BE2C (cell line): ENCODE measurements around the gene CPT1C.

Experiments used
- DNase-seq: peaks from one replicate; pipeline ENCODE4 v3.0.0-alpha.2; 2020
- H3K27me3 ChIP-seq: fragments of 250-450 bp; sonication (Bioruptor Pico); 2 replicates; pipeline ENCODE4 v1.5.1; 2020; ENCODE audit warnings: mild to moderate bottlenecking
- H3K36me3 ChIP-seq: fragments of 250-450 bp; sonication (Bioruptor Pico); 2 replicates; pipeline ENCODE4 v1.5.1; 2020; ENCODE audit warnings: mild to moderate bottlenecking
- H3K4me1 ChIP-seq: fragments of 250-450 bp; sonication (Bioruptor Pico); 2 replicates; pipeline ENCODE4 v1.5.1; 2020
- H3K4me3 ChIP-seq: 2 replicates; pipeline ENCODE4 v1.5.1; 2011; ENCODE audit warnings: low read depth, low read length
- H3K9me3 ChIP-seq: fragments of 250-450 bp; sonication (Bioruptor Pico); 2 replicates; pipeline ENCODE4 v1.5.1; 2020
- TF ChIP-seq, protein P1 (sequence below): IDR thresholded peaks from 2 replicates; pipeline ENCODE4 v1.5.1; 2012; ENCODE audit warnings: mild to moderate bottlenecking, low read depth, low read length

Gene CPT1C

DNA sequence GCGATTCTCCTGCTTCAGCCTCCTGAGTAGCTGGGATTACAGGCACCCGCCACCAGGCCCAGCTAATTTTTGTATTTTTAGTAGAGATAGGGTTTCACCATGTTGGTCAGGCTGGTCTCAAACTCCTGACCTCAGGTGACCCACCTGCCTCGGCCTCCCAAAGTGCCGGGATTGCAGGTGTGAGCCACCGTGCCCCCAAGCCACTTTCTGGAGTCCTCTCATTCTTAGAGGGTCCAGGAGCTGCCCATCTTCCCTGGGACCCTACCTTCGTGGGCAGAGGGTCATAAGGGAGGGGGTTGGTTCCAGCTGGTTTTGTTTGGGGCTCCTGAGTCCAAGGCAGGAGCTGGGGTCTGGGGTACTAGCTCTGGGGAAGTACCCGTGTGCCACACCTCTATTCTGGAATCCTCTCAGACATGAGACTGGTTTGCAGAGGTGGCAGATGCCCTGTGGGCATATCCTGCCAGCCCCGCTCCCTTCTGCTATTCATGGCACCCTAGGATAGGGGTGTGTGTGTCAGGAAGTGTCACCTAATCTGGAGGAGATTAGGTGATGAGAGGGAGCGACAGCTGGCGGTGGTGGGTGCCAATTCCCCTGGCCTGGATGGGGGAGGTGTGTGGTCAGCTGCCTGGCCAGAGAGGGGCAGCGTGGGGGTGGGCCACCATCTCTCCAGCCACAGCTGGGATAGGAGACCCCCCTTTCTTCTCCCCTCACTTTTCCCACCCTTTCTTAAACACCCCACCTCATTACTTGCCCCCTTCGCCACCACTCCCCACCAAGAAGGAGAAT is 11.7 kb upstream of the CPT1C start:
- Histone ChIP-seq H3K36me3 (peaks cover 40% of the 10 kb centered on the region), H3K4me3 (peak overlapping the region; percentile 15; the same call in 1 of the 2 replicates), H3K4me1 (peaks cover 12% of the 10 kb centered on the region), H3K9me3 (no peaks in the 10 kb centered on the region), H3K27me3 (no peaks in the 10 kb centered on the region)
- DNase-seq = no peak
- TF ChIP-seq, protein P1, sequence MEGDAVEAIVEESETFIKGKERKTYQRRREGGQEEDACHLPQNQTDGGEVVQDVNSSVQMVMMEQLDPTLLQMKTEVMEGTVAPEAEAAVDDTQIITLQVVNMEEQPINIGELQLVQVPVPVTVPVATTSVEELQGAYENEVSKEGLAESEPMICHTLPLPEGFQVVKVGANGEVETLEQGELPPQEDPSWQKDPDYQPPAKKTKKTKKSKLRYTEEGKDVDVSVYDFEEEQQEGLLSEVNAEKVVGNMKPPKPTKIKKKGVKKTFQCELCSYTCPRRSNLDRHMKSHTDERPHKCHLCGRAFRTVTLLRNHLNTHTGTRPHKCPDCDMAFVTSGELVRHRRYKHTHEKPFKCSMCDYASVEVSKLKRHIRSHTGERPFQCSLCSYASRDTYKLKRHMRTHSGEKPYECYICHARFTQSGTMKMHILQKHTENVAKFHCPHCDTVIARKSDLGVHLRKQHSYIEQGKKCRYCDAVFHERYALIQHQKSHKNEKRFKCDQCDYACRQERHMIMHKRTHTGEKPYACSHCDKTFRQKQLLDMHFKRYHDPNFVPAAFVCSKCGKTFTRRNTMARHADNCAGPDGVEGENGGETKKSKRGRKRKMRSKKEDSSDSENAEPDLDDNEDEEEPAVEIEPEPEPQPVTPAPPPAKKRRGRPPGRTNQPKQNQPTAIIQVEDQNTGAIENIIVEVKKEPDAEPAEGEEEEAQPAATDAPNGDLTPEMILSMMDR = no peak

DNA sequence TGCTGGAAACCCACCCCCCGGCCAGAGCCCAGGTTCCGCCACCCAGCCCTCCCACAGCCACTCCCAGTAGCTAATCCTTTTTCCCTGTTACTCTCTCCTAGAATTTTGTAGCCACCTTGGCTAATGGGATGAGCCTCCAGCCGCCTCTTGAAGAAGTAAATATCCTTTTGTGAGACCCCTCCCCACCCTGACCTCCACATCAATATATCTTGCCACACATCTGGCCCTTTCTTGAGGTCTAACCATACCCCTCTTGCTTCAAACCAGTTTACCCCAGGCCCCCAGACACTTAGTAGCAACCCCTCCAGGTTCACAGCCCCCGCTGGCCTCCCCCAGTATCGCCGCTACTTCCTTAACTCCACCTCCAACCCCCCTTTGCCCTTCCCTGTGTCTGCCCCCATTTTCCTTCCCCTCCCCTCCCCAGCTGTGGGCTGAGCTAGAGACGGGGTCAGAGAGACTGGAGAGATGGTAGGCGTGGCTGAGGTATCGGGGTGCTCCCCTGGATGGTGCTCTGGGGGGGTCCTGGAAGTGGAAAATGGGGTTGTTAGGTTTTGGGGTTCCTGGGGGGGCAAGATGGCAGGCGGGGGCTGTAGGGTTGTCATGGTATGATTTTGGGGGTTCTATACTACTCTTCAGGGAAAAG is 11.0 kb upstream of the CPT1C start:
- Histone ChIP-seq H3K4me3 (peak overlapping the region; percentile 46), H3K36me3 (peaks cover 47% of the 10 kb centered on the region), H3K27me3 (no peaks in the 10 kb centered on the region), H3K9me3 (no peaks in the 10 kb centered on the region), H3K4me1 (peaks cover 12% of the 10 kb centered on the region)
- TF ChIP-seq, protein P1 = no peak
- no peak for DNase-seq

DNA sequence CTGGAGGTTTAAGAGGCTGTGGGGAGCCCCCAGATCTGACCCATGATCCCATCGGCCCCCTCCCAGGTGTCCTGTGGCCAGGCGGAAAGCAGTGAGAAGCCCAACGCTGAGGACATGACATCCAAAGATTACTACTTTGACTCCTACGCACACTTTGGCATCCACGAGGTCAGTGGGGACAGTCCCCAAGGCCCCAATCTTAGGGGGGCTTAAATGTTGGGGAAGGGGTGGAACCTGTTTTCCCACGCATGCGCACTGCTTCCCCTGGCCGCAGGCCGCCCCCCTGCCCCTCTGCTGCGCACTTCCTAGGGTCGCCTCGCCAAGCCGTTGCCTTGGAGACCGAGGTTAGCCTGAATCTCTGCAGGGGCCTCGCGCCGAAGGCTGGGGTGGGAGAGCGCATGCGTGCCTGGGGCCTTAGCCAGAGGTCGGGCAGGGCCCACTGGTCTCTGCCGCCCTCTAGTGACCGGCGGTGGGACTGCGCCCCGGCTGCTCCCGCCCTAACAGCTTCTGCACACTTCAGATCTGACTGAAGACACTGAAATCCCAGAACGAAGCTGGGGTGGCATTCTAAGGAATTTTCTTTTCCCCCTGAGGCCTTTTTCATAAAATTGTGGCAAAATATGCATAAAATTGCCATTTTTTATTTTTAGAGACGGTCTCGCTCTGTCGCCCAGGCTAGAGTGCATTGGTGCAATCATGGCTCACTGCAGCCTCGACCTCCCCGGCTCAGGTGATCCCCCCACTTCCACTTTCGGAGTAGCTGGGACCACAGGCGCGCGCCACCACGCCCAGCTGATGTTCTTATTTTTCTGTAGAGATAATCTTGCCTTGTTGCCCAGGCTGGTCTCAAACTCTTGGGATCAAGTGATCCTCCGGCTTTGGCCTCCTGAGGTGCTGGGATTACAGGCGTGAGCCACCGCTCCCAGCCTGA is 10.2 kb upstream of the CPT1C start:
- DNase-seq = peak; percentile 98
- peaks cover 12% of the 10 kb centered on the region for H3K4me1 ChIP-seq
- H3K36me3 ChIP-seq = peaks cover 53% of the 10 kb centered on the region
- no peaks in the 10 kb centered on the region for H3K27me3 ChIP-seq
- TF ChIP-seq, protein P1 = peak; percentile 96
- H3K9me3 ChIP-seq = no peaks in the 10 kb centered on the region
- peak overlapping the region; percentile 46 for H3K4me3 ChIP-seq

DNA sequence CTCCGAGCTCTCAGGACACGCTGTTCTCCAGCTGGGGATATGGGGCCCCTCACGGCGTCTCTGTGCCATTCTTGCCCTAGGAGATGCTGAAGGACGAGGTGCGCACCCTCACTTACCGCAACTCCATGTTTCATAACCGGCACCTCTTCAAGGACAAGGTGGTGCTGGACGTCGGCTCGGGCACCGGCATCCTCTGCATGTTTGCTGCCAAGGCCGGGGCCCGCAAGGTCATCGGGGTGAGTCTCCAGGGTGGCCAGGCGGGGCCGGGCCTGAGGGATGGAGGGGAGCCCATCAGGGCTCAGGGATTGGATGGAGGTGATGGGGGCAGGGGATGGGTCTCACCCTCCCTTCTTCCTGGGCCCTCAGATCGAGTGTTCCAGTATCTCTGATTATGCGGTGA is 9.1 kb upstream of the CPT1C start:
- peaks cover 61% of the 10 kb centered on the region for H3K36me3 ChIP-seq
- TF ChIP-seq, protein P1 = no peak

DNA sequence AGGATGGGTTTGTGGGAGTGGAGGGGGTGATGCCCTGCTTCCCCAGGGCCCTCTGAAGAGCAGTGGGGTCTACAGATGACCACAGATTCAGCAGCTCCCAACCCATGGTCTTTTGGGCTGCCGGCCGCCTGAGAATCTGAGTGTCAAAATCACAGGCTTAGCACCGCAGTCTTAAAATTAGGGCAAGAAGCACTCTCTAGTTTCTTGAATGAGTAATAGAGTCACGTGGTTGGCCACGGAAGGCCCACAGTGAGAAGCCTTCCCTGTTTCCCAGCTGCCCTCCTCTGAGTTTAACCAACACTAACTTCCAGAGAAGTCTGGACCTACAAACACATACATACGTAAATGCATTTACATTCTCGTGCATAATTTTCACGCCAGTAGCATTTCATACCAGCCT is 8.6 kb upstream of the CPT1C start:
- TF ChIP-seq, protein P1 = no peak
- H3K27me3 ChIP-seq = no peaks in the 10 kb centered on the region
- H3K4me3 ChIP-seq = no peak overlapping the region
- peaks cover 59% of the 10 kb centered on the region for H3K36me3 ChIP-seq
- no peak for DNase-seq
- no peaks in the 10 kb centered on the region for H3K9me3 ChIP-seq
- H3K4me1 ChIP-seq = peaks cover 12% of the 10 kb centered on the region

More for the DNA sequence above, 9.1 kb upstream of the CPT1C start:
- Histone ChIP-seq H3K27me3 (no peaks in the 10 kb centered on the region), H3K9me3 (no peaks in the 10 kb centered on the region), H3K4me3 (no peak overlapping the region), H3K4me1 (peaks cover 12% of the 10 kb centered on the region)
- no peak for DNase-seq
